HG03196 (cell line): Measurements from ENCODE around the gene PTPRG.

Experiments
- ATAC-seq: cut with Tn5 transposase; IDR thresholded peaks from one replicate; pipeline ENCODE4 v1.9.1; 2021; ENCODE audit not compliant: unreplicated experiment

The PTPRG gene

DNA sequence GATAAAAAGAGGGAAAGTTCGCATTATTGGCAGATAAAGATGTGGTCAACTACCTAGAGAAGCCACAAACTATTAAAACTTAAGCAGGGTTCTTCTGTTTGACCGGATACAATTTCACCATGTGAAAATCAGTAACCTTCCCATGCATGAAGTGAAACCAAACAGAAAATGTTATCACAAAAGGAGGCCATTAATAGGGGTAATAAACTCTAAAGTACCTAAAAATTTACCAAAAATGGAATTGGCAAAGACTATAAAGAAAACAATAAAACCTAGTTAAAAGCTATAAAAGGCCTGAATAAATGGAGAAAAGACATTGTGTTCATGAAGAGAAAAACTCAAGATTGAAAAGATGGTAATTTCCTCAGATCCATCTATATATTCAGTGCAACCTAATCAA lies 728.6 kb downstream of the PTPRG start:
- no peak for ATAC-seq

GRCh38 chr3:62293051-62293780 lies 731.8 kb downstream of the PTPRG start:
- no peak for ATAC-seq

DNA sequence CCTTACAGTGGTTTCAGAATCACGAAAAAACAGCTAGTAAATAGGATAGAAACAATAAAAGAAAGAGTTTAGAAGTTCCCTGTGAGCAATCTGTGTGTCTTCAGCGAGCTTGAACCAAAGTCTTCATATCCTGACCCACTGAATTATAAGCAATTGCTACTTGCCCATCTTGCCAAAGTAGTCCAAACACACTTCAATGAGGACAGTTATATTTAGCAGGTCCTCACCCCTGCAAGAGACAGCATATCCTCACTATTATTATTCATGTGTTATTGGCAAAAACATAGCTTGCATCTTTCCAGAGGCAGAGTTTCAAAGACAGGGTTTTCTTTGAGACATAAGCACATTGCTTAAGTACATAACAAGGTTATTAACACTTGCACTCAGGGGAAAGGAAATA lies 734.2 kb downstream of the PTPRG start:
- no peak for ATAC-seq

- ATAC-seq: no peak
Observed at GRCh38 chr3:62300617-62301016, 739.2 kb downstream of the PTPRG start.

GRCh38 chr3:62312201-62312600 lies 750.8 kb downstream of the PTPRG start:
- no peak for ATAC-seq

DNA sequence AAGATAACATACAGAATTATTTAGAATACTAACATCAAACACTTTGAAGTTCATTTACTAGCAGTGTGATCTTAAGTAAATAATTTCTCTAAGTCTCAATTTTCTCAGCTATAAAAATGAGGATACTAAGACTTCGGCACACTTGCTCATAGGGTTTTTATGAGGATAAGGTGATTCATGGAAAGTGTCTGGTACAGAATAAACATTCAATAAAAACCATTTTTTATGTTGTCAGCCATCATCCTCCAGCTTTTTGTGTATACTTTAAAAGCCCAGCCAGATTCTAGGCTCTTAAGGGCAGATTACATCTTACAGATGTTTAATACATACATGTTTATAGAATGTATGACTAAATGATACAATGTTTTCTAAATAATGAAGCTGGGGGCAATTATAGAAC lies 755.2 kb downstream of the PTPRG start:
- no peak for ATAC-seq

DNA sequence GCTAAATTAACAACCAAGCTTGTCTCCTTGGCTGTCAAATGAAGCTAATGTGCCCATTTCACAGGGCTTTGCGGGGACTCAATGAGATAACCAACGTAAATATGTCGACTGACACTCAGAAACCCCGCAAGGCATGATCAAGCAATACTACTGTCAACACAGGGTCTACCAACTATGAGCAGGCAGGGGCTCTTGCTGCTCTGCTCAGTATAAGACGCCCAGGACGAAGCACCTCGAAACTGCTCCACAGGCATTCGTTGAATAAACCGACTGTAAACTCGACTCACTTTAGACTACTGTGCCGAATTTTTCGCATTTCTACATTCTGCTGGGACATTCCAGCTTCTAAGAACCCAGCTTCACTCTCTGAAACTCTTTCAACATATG lies 757.0 kb downstream of the PTPRG start:
- no peak for ATAC-seq

DNA sequence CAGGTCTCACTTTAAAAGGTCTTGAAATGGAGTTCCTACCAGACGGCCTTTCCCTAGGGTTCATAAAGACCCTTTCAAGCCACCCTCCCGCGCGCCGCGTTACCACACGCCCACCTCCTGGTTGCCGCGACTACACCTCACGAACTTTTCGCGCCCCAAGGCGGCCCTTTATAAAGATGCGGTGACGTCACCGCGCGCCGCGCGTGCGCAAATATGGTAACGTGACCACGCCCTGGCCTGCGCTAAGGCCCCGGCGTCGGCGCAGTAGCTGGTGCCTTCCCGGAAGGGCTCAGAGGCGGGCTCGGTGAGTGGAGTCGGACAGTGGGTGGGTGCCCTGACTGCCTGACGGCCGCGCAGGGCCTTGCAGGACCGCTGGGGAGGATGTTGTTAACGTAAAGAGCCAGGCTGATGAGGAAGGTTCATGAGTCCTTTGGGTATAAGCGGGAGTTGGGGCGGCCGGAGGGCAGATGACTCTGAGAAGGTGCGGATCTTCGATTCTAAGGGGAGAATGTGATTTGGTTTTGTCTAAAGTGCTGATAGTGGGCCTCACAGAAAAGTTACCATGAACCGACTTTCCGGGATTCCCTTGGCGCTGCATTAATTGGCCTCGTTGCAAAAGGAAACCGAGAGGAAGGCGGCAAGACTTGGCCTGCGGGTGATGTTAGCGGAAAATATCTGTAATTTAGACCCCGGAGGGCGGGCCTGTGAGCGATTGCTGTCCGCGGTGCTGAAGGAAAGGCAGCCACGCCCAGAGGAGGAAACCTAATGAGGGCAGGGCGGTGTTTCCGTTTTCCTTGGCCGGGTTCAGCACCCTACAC lies 757.6 kb downstream of the PTPRG start:
- peak; percentile 96 for ATAC-seq

- ATAC-seq: no peak
Observed at GRCh38 chr3:62319570-62320243, 758.3 kb downstream of the PTPRG start.

GRCh38 chr3:62323241-62323640 lies 761.9 kb downstream of the PTPRG start:
- no peak for ATAC-seq

DNA sequence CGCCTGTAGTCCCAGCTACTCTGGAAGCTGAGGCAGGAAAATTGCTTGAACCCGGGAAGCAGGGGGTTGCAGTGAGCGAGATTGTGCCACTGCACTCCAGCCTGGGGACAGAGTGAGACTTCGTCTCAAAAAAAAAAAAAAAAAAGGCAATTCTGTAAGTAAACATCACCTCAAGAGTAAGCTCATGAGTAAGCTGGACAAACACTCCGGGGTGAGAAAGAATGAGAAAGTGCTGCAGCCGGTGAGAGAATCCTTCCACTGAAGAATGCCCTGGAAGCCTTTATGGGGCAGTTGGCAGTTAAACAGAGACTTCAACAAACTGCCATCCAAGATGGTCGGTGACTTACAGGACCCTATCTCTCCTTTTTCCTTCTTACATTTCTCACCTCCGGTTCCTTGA lies 764.5 kb downstream of the PTPRG start:
- ATAC-seq: no peak

DNA sequence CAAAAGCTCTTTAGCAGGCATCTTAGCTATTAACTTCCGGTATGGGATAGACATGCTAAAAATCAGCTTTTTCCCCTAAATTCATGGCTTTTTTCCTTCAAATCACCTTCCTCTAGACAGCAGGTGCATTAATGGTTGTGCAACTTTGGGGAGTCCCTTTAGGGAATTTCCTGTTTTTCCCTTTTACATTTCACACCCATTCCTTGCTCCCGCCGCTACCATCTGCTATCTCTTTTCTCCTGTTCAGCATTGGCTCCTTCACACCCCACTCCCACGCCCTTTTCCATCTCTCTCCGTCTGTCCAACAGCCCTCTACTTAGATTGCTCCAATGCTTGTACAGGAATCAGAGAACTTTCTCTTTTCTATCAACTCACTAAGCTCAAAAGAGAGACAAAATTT lies 768.6 kb downstream of the PTPRG start:
- no peak for ATAC-seq

GRCh38 chr3:62332017-62332416 lies 770.6 kb downstream of the PTPRG start:
- no peak for ATAC-seq

- no peak for ATAC-seq
Observed at GRCh38 chr3:62332835-62333244, 771.5 kb downstream of the PTPRG start.

DNA sequence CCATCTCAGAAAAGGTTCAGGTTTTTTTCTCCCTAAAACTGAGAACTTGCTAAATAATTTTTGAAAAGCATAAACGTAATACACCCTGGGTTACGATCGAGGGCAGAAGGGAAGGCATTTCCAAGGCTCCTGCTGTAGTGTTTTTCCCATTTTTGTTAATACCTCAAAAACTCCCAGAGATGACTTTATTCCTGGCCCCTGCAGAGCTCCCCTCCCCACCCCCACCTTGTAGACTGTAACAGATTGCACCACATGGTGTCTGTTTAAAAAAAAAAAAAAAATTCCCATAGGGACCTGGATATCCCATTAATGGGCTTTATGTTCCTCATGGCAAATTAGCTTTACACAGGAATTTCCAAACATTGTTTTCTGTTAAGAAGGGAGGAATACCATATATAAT lies 773.8 kb downstream of the PTPRG start:
- no peak for ATAC-seq

DNA sequence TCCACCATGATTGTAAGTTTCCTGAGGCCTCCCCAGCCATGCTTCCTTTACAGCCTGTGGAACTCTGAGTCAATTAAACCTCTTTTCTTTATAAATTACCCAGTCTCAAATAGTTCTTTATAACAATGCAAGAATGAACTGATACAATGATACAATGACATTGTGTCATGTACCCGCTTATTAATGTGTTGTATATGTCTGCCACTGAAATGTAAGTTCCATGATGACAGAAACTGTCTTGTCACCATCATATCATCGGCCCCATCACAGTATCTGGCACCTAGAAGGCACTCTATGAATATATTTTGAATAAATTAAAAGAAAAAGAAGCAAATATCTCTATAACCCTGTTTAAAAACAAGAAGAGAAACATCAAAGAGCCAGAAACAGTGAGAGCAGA lies 782.4 kb downstream of the PTPRG start:
- no peak for ATAC-seq
